Osteoblast (primary cell): ENCODE results near the gene SGCD. TPM values are rescaled to one million over a fixed set of nuclear protein-coding genes. Genes with fewer than 3 reads are reported as not detected.

ENCODE experiments used
- DNase-seq: peaks from one replicate; pipeline ENCODE4 v3.0.0; 2011; ENCODE audit warnings: low spot score, mixed read lengths; ENCODE audit not compliant: insufficient read length; ENCODE audit errors: missing footprints
- H2AFZ ChIP-seq: 2 replicates; pipeline ENCODE4 v1.6.0; 2011; ENCODE audit warnings: mild to moderate bottlenecking, low read length
- H3K27ac ChIP-seq: 2 replicates; pipeline ENCODE4 v1.5.1; 2011; ENCODE audit warnings: mild to moderate bottlenecking, low read depth, low read length, moderate library complexity
- H3K27me3 ChIP-seq: 2 replicates; pipeline ENCODE4 v1.6.0; 2012; ENCODE audit warnings: mild to moderate bottlenecking, control low read depth, inconsistent platforms, low read length, moderate library complexity; ENCODE audit not compliant: insufficient read depth
- H3K36me3 ChIP-seq: 2 replicates; pipeline ENCODE4 v1.5.1; 2011; ENCODE audit warnings: mild to moderate bottlenecking, low read length, control low read depth, moderate library complexity; ENCODE audit not compliant: insufficient read depth
- H3K4me1 ChIP-seq: 2 replicates; pipeline ENCODE4 v1.5.1; 2011; ENCODE audit warnings: mild to moderate bottlenecking, low read length, control low read depth, moderate library complexity; ENCODE audit not compliant: insufficient read depth
- H3K4me2 ChIP-seq: 2 replicates; pipeline ENCODE4 v1.6.0; 2011; ENCODE audit warnings: mild to moderate bottlenecking, low read length; ENCODE audit not compliant: insufficient read depth
- H3K4me3 ChIP-seq: fragments of 200-600 bp; sonication (generic); 3 replicates; pipeline ENCODE4 v1.5.1; 2012; ENCODE audit warnings: mild to moderate bottlenecking, low read length, inconsistent platforms; ENCODE audit not compliant: insufficient read depth
- H3K79me2 ChIP-seq: 2 replicates; pipeline ENCODE4 v1.6.0; 2012; ENCODE audit warnings: mild to moderate bottlenecking, low read length, control low read depth, inconsistent platforms; ENCODE audit not compliant: insufficient read depth
- H3K9me3 ChIP-seq: 2 replicates; pipeline ENCODE4 v1.5.1; 2011; ENCODE audit warnings: low read depth, low read length, control low read depth
- H4K20me1 ChIP-seq: 2 replicates; pipeline ENCODE4 v1.6.0; 2012; ENCODE audit warnings: mild to moderate bottlenecking, low read length, control low read depth; ENCODE audit not compliant: insufficient read depth
- CTCF ChIP-seq: IDR thresholded peaks from 2 replicates; pipeline ENCODE4 v1.5.1; 2011; ENCODE audit warnings: mild to moderate bottlenecking, low read depth, low read length, moderate library complexity; ENCODE audit errors: extremely low read depth
- total RNA-seq: library from RNA; depleted of rRNA; stranded (reverse); fragments of >200 nt; gene quantifications from 2 replicates; pipeline ENCODE4 v1.2.3, GENCODE V29; 2012

SGCD gene
- total RNA-seq, 1 donor: 27.1 TPM

- Histone ChIP-seq H2AFZ (no peak overlapping the region), H3K27ac (no peak overlapping the region), H3K27me3 (no peaks in the 10 kb centered on the region), H3K36me3 (no peaks in the 10 kb centered on the region), H3K4me1 (no peaks in the 10 kb centered on the region), H3K4me2 (no peak overlapping the region), H3K79me2 (no peaks in the 10 kb centered on the region), H3K4me3 (no peak overlapping the region), H3K9me3 (no peaks in the 10 kb centered on the region), H4K20me1 (no peaks in the 10 kb centered on the region)
- DNase-seq: no peak
- TF ChIP-seq CTCF: no peak
These were observed 259.0 kb downstream of the SGCD start for GRCh38 chr5:156585999-156586398.

GRCh38 chr5:156587012-156587411, 260.0 kb downstream of the SGCD start:
- H3K4me2 ChIP-seq: no peak overlapping the region
- no peak for DNase-seq
- no peaks in the 10 kb centered on the region for H4K20me1 ChIP-seq
- no peak overlapping the region for H3K4me3 ChIP-seq
- H3K36me3 ChIP-seq: no peaks in the 10 kb centered on the region
- no peak overlapping the region for H2AFZ ChIP-seq
- H3K27ac ChIP-seq: no peak overlapping the region
- TF ChIP-seq CTCF: no peak
- no peaks in the 10 kb centered on the region for H3K9me3 ChIP-seq
- no peaks in the 10 kb centered on the region for H3K79me2 ChIP-seq
- H3K4me1 ChIP-seq: no peaks in the 10 kb centered on the region
- H3K27me3 ChIP-seq: no peaks in the 10 kb centered on the region

GRCh38 chr5:156588306-156588705, 261.3 kb downstream of the SGCD start:
- no peaks in the 10 kb centered on the region for H3K4me1 ChIP-seq
- no peak for DNase-seq
- no peaks in the 10 kb centered on the region for H3K36me3 ChIP-seq
- no peak overlapping the region for H3K4me3 ChIP-seq
- H3K4me2 ChIP-seq: no peak overlapping the region
- H3K79me2 ChIP-seq: no peaks in the 10 kb centered on the region
- no peak overlapping the region for H2AFZ ChIP-seq
- H3K9me3 ChIP-seq: no peaks in the 10 kb centered on the region
- no peak overlapping the region for H3K27ac ChIP-seq
- no peaks in the 10 kb centered on the region for H3K27me3 ChIP-seq
- TF ChIP-seq CTCF: no peak
- no peaks in the 10 kb centered on the region for H4K20me1 ChIP-seq

GRCh38 chr5:156589104-156589945, 262.4 kb downstream of the SGCD start:
- Histone ChIP-seq H3K4me2 (no peak overlapping the region), H3K79me2 (no peaks in the 10 kb centered on the region), H3K27ac (no peak overlapping the region), H3K27me3 (no peaks in the 10 kb centered on the region), H4K20me1 (no peaks in the 10 kb centered on the region), H3K9me3 (no peaks in the 10 kb centered on the region), H3K4me3 (no peak overlapping the region), H3K36me3 (no peaks in the 10 kb centered on the region), H3K4me1 (no peaks in the 10 kb centered on the region), H2AFZ (no peak overlapping the region)
- no peak for TF ChIP-seq CTCF
- no peak for DNase-seq
